Esophagus squamous epithelium (tissue), 4 donors: ENCODE results near the gene CDK10.

Source experiments
- CTCF ChIP-seq, 6 experiments: fragments of 450-650 bp in 4 of 6; fragments of 200-600 bp in 2 of 6; sonication (generic) in 2 of 6; IDR thresholded peaks; one replicate each; pipeline ENCODE4 v1.5.1; 2016 to 2019; ENCODE audit warnings: antibody characterized with exemption in 6 of 6, mild to moderate bottlenecking in 4 of 6, moderate library complexity in 4 of 6
- POLR2A ChIP-seq, 4 donors: fragments of 450-650 bp; IDR thresholded peaks; one replicate each; pipeline ENCODE4 v1.6.1; 2017; ENCODE audit warnings: antibody characterized with exemption in 4 of 4, mild to moderate bottlenecking in 4 of 4, moderate library complexity in 3 of 4

DNA sequence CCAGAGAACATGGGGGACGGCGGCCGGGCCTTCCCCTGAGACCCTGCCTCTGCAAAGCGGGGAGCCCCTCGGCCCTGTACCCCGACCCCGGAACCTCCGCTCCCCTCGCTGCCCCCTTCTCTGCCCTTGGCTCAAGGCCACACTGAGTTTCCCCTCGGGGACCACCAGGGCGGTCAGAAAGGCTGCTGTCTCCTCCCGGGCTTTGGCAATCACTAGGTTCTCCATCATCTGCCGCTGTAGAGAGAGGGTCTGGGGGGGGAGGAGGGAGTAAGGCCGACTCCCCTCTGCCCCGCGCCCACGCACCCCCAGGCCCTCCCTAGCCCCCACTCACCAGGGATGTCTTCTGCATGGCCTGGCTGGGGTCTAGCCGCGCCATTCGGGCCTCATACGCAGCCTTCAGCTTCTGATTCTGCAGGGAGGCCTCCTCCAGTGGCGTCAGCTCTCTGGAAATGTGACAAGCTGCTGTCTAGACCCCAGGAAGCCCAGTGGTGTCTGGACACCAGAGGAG lies 25.8 kb downstream of the CDK10 start:
- TF ChIP-seq CTCF (IDR thresholded peaks at IDR 0.05) (no peak), POLR2A (IDR thresholded peaks at IDR 0.05) (no peak)
